ENCODE data around the gene PHC2. TPM values are rescaled to one million over a fixed set of nuclear protein-coding genes. Genes with fewer than 3 reads are reported as not detected.

PHC2 gene
- total and polyA plus RNA-seq, 2 of the 13 experiments (the other 11 are each of a cell fraction or from before 2014, with no cell fraction given) = 52.5 to 84.9 TPM

GRCh38 chr1:33349778-33350610 is 80.9 kb downstream of the PHC2 start (continued):
- TF ChIP-seq HOXA7 (CRISPR knock-in tag; IDR thresholded peaks at IDR 0.05) = no peak
- TF ChIP-seq MAX (IDR thresholded peaks at IDR 0.05) = peak; percentile 84
- no peak for TF ChIP-seq ZFP36 (IDR thresholded peaks at IDR 0.05; ENCODE audit: borderline replicate concordance, low read depth, low read length, partially characterized antibody)
- TF ChIP-seq, protein P1, sequence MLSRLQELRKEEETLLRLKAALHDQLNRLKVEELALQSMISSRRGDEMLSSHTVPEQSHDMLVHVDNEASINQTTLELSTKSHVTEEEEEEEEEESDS (CRISPR knock-in tag; IDR thresholded peaks at IDR 0.05; ENCODE audit: borderline replicate concordance) = no peak
- peak; percentile 74 for TF ChIP-seq KDM2A (CRISPR knock-in tag; IDR thresholded peaks at IDR 0.05; ENCODE audit: borderline replicate concordance, low read depth)
- TF ChIP-seq ZNF737 (CRISPR knock-in tag; IDR thresholded peaks at IDR 0.05; ENCODE audit: borderline replicate concordance) = no peak
- peak; percentile 56; the same call in 1 of the 2 replicates for TF ChIP-seq IRX3 (CRISPR knock-in tag; IDR thresholded peaks at IDR 0.05; ENCODE audit: borderline replicate concordance, low read depth)
- TF ChIP-seq ZKSCAN5 (CRISPR knock-in tag; IDR thresholded peaks at IDR 0.05) = 0 out of 2 replicates have a peak, but pooled peaks have one; percentile 41
- peak; percentile 82; the same call in 1 of the 3 replicates for TF ChIP-seq MXI1 (IDR thresholded peaks at IDR 0.05; ENCODE audit: borderline replicate concordance, low read depth, low read length)
- peak; percentile 66; the same call in 1 of the 2 replicates for TF ChIP-seq ZC3H4 (CRISPR knock-in tag; IDR thresholded peaks at IDR 0.05; ENCODE audit: borderline replicate concordance)
- peak; percentile 82 for TF ChIP-seq AGO2 (optimal IDR thresholded peaks at IDR 0.05; ENCODE audit: low read depth, low read length)
- TF ChIP-seq PTBP1 (IDR thresholded peaks at IDR 0.05; ENCODE audit: low read depth, low read length, poor library complexity, severe bottlenecking) = no peak
- no peak for TF ChIP-seq DR1 (CRISPR knock-in tag; IDR thresholded peaks at IDR 0.05)
- TF ChIP-seq ZNF276 (CRISPR knock-in tag; IDR thresholded peaks at IDR 0.05; ENCODE audit: low read depth) = peak; percentile 58; the same call in 1 of the 2 replicates
- peak; percentile 48; the same call in 1 of the 2 replicates for TF ChIP-seq SAFB2 (CRISPR knock-in tag; IDR thresholded peaks at IDR 0.05; ENCODE audit: borderline replicate concordance, low read depth)
- TF ChIP-seq ZNF10 (CRISPR knock-in tag; IDR thresholded peaks at IDR 0.05; ENCODE audit: borderline replicate concordance, low read depth) = no peak
- no peak for TF ChIP-seq KDM5A (IDR thresholded peaks at IDR 0.05; ENCODE audit: borderline replicate concordance, low read length)
- TF ChIP-seq FOSL1 (CRISPR knock-in tag; IDR thresholded peaks at IDR 0.05; ENCODE audit: borderline replicate concordance) = no peak
- TF ChIP-seq, protein P2, sequence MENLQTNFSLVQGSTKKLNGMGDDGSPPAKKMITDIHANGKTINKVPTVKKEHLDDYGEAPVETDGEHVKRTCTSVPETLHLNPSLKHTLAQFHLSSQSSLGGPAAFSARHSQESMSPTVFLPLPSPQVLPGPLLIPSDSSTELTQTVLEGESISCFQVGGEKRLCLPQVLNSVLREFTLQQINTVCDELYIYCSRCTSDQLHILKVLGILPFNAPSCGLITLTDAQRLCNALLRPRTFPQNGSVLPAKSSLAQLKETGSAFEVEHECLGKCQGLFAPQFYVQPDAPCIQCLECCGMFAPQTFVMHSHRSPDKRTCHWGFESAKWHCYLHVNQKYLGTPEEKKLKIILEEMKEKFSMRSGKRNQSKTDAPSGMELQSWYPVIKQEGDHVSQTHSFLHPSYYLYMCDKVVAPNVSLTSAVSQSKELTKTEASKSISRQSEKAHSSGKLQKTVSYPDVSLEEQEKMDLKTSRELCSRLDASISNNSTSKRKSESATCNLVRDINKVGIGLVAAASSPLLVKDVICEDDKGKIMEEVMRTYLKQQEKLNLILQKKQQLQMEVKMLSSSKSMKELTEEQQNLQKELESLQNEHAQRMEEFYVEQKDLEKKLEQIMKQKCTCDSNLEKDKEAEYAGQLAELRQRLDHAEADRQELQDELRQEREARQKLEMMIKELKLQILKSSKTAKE (CRISPR knock-in tag; IDR thresholded peaks at IDR 0.05; ENCODE audit: borderline replicate concordance) = no peak
- TF ChIP-seq AKAP8 (CRISPR knock-in tag; IDR thresholded peaks at IDR 0.05) = no peak
- no peak for TF ChIP-seq ZFP41 (CRISPR knock-in tag; IDR thresholded peaks at IDR 0.05; ENCODE audit: borderline replicate concordance)
- peak; percentile 91; the same call in 1 of the 2 replicates for TF ChIP-seq ZNF138 (CRISPR knock-in tag; IDR thresholded peaks at IDR 0.05; ENCODE audit: low read depth)
- no peak; the same call in 1 of the 2 replicates for TF ChIP-seq BRCA1 (CRISPR knock-in tag; IDR thresholded peaks at IDR 0.05)
- TF ChIP-seq CBX2 (IDR thresholded peaks at IDR 0.05; ENCODE audit: low read depth, low read length) = no peak
- no peak for TF ChIP-seq CBX2 (CRISPR knock-in tag; IDR thresholded peaks at IDR 0.05; ENCODE audit: low read depth)
- TF ChIP-seq STAT5B (CRISPR knock-in tag; IDR thresholded peaks at IDR 0.05) = no peak

All from HepG2 (cell line).